Measurements from ENCODE around the gene PRRC1. TPM values are rescaled to one million over a fixed set of nuclear protein-coding genes. Genes with fewer than 3 reads are reported as not detected.

Gene PRRC1
- total RNA-seq, 1 donor from 2014 or later, result 103 TPM

- Mint-ChIP-seq H3K27me3 (ENCODE audit: unreplicated experiment) (no peaks in the 10 kb centered on the region), H3K4me1 (ENCODE audit: unreplicated experiment) (peaks cover 4% of the 10 kb centered on the region), H3K27ac (ENCODE audit: unreplicated experiment) (no peak overlapping the region), H3K4me3 (ENCODE audit: unreplicated experiment) (no peak overlapping the region), H3K9me3 (ENCODE audit: unreplicated experiment) (no peaks in the 10 kb centered on the region), H3K36me3 (ENCODE audit: unreplicated experiment) (peaks cover 52% of the 10 kb centered on the region)
- TF ChIP-seq CTCF (IDR thresholded peaks at IDR 0.05), result no peak
- no peak for DNase-seq (ENCODE audit: extremely low spot score, unreplicated experiment)
These were observed 32.1 kb downstream of the PRRC1 start for GRCh38 chr5:127549551-127549950.

- peaks cover 4% of the 10 kb centered on the region for H3K4me1 Mint-ChIP-seq (ENCODE audit: unreplicated experiment)
- peaks cover 50% of the 10 kb centered on the region for H3K36me3 Mint-ChIP-seq (ENCODE audit: unreplicated experiment)
- no peak for DNase-seq (ENCODE audit: extremely low spot score, unreplicated experiment)
- no peak for TF ChIP-seq CTCF (IDR thresholded peaks at IDR 0.05)
- H3K27ac Mint-ChIP-seq (ENCODE audit: unreplicated experiment), result no peak overlapping the region
- H3K4me3 Mint-ChIP-seq (ENCODE audit: unreplicated experiment), result no peak overlapping the region
- H3K9me3 Mint-ChIP-seq (ENCODE audit: unreplicated experiment), result no peaks in the 10 kb centered on the region
- H3K27me3 Mint-ChIP-seq (ENCODE audit: unreplicated experiment), result no peaks in the 10 kb centered on the region
These were observed 33.4 kb downstream of the PRRC1 start for GRCh38 chr5:127550652-127551409.

- no peak for TF ChIP-seq CTCF (IDR thresholded peaks at IDR 0.05)
- peaks cover 1% of the 10 kb centered on the region for H3K4me1 Mint-ChIP-seq (ENCODE audit: unreplicated experiment)
- H3K4me3 Mint-ChIP-seq (ENCODE audit: unreplicated experiment), result no peak overlapping the region
- H3K27me3 Mint-ChIP-seq (ENCODE audit: unreplicated experiment), result no peaks in the 10 kb centered on the region
- no peaks in the 10 kb centered on the region for H3K9me3 Mint-ChIP-seq (ENCODE audit: unreplicated experiment)
- H3K27ac Mint-ChIP-seq (ENCODE audit: unreplicated experiment), result no peak overlapping the region
- no peak for DNase-seq (ENCODE audit: extremely low spot score, unreplicated experiment)
- H3K36me3 Mint-ChIP-seq (ENCODE audit: unreplicated experiment), result peaks cover 48% of the 10 kb centered on the region
These were observed 34.1 kb downstream of the PRRC1 start for GRCh38 chr5:127551410-127552041.

DNA sequence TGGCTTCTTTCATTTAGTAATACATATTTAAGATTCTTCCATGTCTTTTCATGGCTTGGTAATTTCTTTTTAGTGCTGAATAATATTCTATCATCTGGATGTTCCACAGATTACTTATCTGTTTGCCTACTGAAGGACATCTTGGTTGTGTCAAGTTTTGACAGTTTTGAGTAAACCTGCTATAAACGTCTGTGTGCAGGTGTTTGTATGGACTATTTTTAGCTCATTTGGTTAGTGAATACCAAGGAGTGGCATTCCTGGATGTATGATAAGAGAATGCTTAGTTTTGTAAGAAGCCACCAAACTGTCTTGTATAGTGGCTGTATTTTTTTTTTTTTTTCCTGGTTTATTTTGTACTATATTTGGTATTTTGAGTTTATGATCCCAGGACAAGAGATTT, 38.4 kb downstream of the PRRC1 start:
- no peak for DNase-seq (ENCODE audit: extremely low spot score, unreplicated experiment)
- H3K9me3 Mint-ChIP-seq (ENCODE audit: unreplicated experiment), result no peaks in the 10 kb centered on the region

More for the DNA sequence above, 38.4 kb downstream of the PRRC1 start:
- H3K36me3 Mint-ChIP-seq (ENCODE audit: unreplicated experiment), result peaks cover 41% of the 10 kb centered on the region
- TF ChIP-seq CTCF (IDR thresholded peaks at IDR 0.05), result no peak
- H3K27ac Mint-ChIP-seq (ENCODE audit: unreplicated experiment), result no peak overlapping the region
- no peak overlapping the region for H3K4me3 Mint-ChIP-seq (ENCODE audit: unreplicated experiment)
- no peaks in the 10 kb centered on the region for H3K27me3 Mint-ChIP-seq (ENCODE audit: unreplicated experiment)
- H3K4me1 Mint-ChIP-seq (ENCODE audit: unreplicated experiment), result no peaks in the 10 kb centered on the region

All from osteocyte (in vitro differentiated cells).